ENCODE measurements around the gene CNPPD1.

Gene CNPPD1

GRCh38 chr2:219184121-219184520 lies 7.4 kb upstream of the CNPPD1 start:
- in situ Hi-C loops (cut with MboI; ENCODE audit: low pct_unique_long_range_greater_than_20kb, low sequenced_read_pairs, unreplicated experiment) = no loop called here
- no peak for TF ChIP-seq CTCF (IDR thresholded peaks at IDR 0.05; ENCODE audit: extremely low read depth, insufficient read depth, missing control alignments)
- DNase-seq (ENCODE audit: low spot score) = no peak

GRCh38 chr2:219183151-219183772 lies 6.5 kb upstream of the CNPPD1 start:
- no peak for TF ChIP-seq CTCF (IDR thresholded peaks at IDR 0.05; ENCODE audit: extremely low read depth, insufficient read depth, missing control alignments)
- in situ Hi-C loops (cut with MboI; ENCODE audit: low pct_unique_long_range_greater_than_20kb, low sequenced_read_pairs, unreplicated experiment) = no loop called here

GRCh38 chr2:219182331-219183150 lies 5.8 kb upstream of the CNPPD1 start:
- in situ Hi-C loops (cut with MboI; ENCODE audit: low pct_unique_long_range_greater_than_20kb, low sequenced_read_pairs, unreplicated experiment) = no loop called here
- no peak for TF ChIP-seq CTCF (IDR thresholded peaks at IDR 0.05; ENCODE audit: extremely low read depth, insufficient read depth, missing control alignments)

More at GRCh38 chr2:219183151-219183772, 6.5 kb upstream of the CNPPD1 start:
- DNase-seq (ENCODE audit: low spot score) = no peak

GRCh38 chr2:219181531-219181930 lies 4.8 kb upstream of the CNPPD1 start:
- TF ChIP-seq CTCF (IDR thresholded peaks at IDR 0.05; ENCODE audit: extremely low read depth, insufficient read depth, missing control alignments) = no peak
- in situ Hi-C loops (cut with MboI; ENCODE audit: low pct_unique_long_range_greater_than_20kb, low sequenced_read_pairs, unreplicated experiment) = no loop called here
- DNase-seq (ENCODE audit: low spot score) = no peak

More at GRCh38 chr2:219182331-219183150, 5.8 kb upstream of the CNPPD1 start:
- no peak for DNase-seq (ENCODE audit: low spot score)

- TF ChIP-seq CTCF (IDR thresholded peaks at IDR 0.05; ENCODE audit: extremely low read depth, insufficient read depth, missing control alignments) = no peak
- in situ Hi-C loops (cut with MboI; ENCODE audit: low pct_unique_long_range_greater_than_20kb, low sequenced_read_pairs, unreplicated experiment) = no loop called here
These were observed 4.2 kb upstream of the CNPPD1 start for GRCh38 chr2:219180961-219181360.

GRCh38 chr2:219179601-219180465 lies 3.1 kb upstream of the CNPPD1 start:
- TF ChIP-seq CTCF (IDR thresholded peaks at IDR 0.05; ENCODE audit: extremely low read depth, insufficient read depth, missing control alignments) = no peak
- no peak for DNase-seq (ENCODE audit: low spot score)
- in situ Hi-C loops (cut with MboI; ENCODE audit: low pct_unique_long_range_greater_than_20kb, low sequenced_read_pairs, unreplicated experiment) = loop anchor here (10.0 kb wide), 1 partner anchor 115 kb away; no protein-coding TSS in a partner anchor

More at GRCh38 chr2:219180961-219181360, 4.2 kb upstream of the CNPPD1 start:
- no peak for DNase-seq (ENCODE audit: low spot score)
